Panc1 (cell line): ENCODE measurements around the gene MRE11. TPM values are rescaled to one million over a fixed set of nuclear protein-coding genes. Genes with fewer than 3 reads are reported as not detected.
"Not testable (repeated sequence)": the region's sequence is repeated elsewhere in the genome, so short reads cannot be mapped to it uniquely, and the experiment has no call there.

Source experiments
- ATAC-seq: fragments of 200-7000 bp; cut with Tn5 transposase; 2 replicates; pipeline ENCODE4 v1.9.1; 2020; ENCODE audit warnings: mild to moderate bottlenecking, moderate library complexity
- BruUV-seq: library from RNA; stranded (reverse); fragments of 400-500 nt; replicated peaks from 2 replicates; lab custom pipeline; 2021; lab: Mats Ljungman, UMichigan
- CTCF ChIA-PET: fragments of 300-600 bp; sonication (Branson Sonifier 250); formaldehyde crosslinking; loops from one replicate; lab custom pipeline; 2022; ENCODE audit warnings: antibody characterized with exemption; lab: Charles Lee
- POLR2A ChIA-PET: fragments of 300-600 bp; sonication (Branson Sonifier 250); formaldehyde crosslinking; loops from one replicate; lab custom pipeline; 2022; ENCODE audit warnings: antibody characterized with exemption; lab: Charles Lee
- DNase-seq: peaks from one replicate; pipeline ENCODE4 v3.0.0-alpha.2; 2010; ENCODE audit warnings: low read depth, low spot score
- H3K27ac ChIP-seq: 2 replicates; pipeline ENCODE4 v1.5.1; 2011; ENCODE audit warnings: mild to moderate bottlenecking, low read length, inconsistent platforms
- H3K27me3 ChIP-seq: fragments of 200-500 bp; sonication (Bioruptor generic); 2 replicates; pipeline ENCODE4 v1.6.0; 2014; ENCODE audit warnings: low read length, inconsistent platforms; ENCODE audit not compliant: control insufficient read depth, insufficient read depth
- H3K36me3 ChIP-seq: fragments of 200-500 bp; sonication (Bioruptor generic); 2 replicates; pipeline ENCODE4 v1.5.1; 2014; ENCODE audit warnings: inconsistent platforms, mild to moderate bottlenecking, low read length, moderate library complexity; ENCODE audit not compliant: control insufficient read depth, insufficient read depth
- H3K4me1 ChIP-seq: 2 replicates; pipeline ENCODE4 v1.5.1; 2011; ENCODE audit warnings: inconsistent platforms, mild to moderate bottlenecking, low read length, moderate library complexity; ENCODE audit not compliant: control insufficient read depth, insufficient read depth
- H3K4me3 ChIP-seq, 2 experiments: 2 replicates each; pipeline ENCODE4 v1.5.1; 2011 to 2012; ENCODE audit warnings: low read depth in 2 of 2, low read length in 2 of 2, mild to moderate bottlenecking in 2 of 2, inconsistent platforms in 1 of 2, moderate library complexity in 1 of 2
- H3K9me3 ChIP-seq: fragments of 200-500 bp; sonication (Bioruptor generic); 2 replicates; pipeline ENCODE4 v1.5.1; 2014; ENCODE audit warnings: low read depth, mild to moderate bottlenecking, inconsistent platforms, low read length, moderate library complexity; ENCODE audit not compliant: control insufficient read depth, insufficient read depth
- CTCF ChIP-seq: fragments of 450-650 bp; IDR thresholded peaks from 2 replicates; pipeline ENCODE4 v1.5.1; 2017; ENCODE audit warnings: mild to moderate bottlenecking
- POLR2AphosphoS5 ChIP-seq: IDR thresholded peaks from 2 replicates; pipeline ENCODE4 v1.6.1; 2012; ENCODE audit warnings: mild to moderate bottlenecking, low read depth, low read length, moderate library complexity
- REST ChIP-seq, 2 experiments: IDR thresholded peaks; 2 replicates each; pipeline ENCODE4 v1.6.1; 2011 to 2012; ENCODE audit warnings: low read depth in 2 of 2, control low read depth in 1 of 2, low read length in 1 of 2, mild to moderate bottlenecking in 1 of 2, moderate library complexity in 1 of 2; ENCODE audit not compliant: insufficient read depth in 1 of 2
- SIN3A ChIP-seq: IDR thresholded peaks from 2 replicates; pipeline ENCODE4 v1.6.1; 2012; ENCODE audit warnings: low read depth, mild to moderate bottlenecking, low read length, moderate library complexity, borderline replicate concordance; ENCODE audit not compliant: insufficient read depth
- TCF7L2 ChIP-seq: IDR thresholded peaks from 2 replicates; pipeline ENCODE4 v1.6.1; 2011; ENCODE audit warnings: mild to moderate bottlenecking, low read depth, low read length, inconsistent platforms
- in situ Hi-C: cut with HindIII; loops from 2 replicates; pipeline ENCODE4 v1.10.0; 2016; ENCODE audit warnings: low sequenced_read_pairs, low pct_unique_long_range_greater_than_20kb
- intact Hi-C: fragments of 100-400 bp; cut with micrococcal nuclease; formaldehyde crosslinking; loops from one replicate; pipeline ENCODE4 v1.10.0; 2022; ENCODE audit not compliant: unreplicated experiment
- total RNA-seq: library from RNA; stranded (reverse); gene quantifications from one replicate; pipeline ENCODE4 v1.2.1, GENCODE V29; 2021; ENCODE audit not compliant: unreplicated experiment

Gene MRE11
- total RNA-seq, 1 experiment from 2014 or later = 35.0 TPM

DNA sequence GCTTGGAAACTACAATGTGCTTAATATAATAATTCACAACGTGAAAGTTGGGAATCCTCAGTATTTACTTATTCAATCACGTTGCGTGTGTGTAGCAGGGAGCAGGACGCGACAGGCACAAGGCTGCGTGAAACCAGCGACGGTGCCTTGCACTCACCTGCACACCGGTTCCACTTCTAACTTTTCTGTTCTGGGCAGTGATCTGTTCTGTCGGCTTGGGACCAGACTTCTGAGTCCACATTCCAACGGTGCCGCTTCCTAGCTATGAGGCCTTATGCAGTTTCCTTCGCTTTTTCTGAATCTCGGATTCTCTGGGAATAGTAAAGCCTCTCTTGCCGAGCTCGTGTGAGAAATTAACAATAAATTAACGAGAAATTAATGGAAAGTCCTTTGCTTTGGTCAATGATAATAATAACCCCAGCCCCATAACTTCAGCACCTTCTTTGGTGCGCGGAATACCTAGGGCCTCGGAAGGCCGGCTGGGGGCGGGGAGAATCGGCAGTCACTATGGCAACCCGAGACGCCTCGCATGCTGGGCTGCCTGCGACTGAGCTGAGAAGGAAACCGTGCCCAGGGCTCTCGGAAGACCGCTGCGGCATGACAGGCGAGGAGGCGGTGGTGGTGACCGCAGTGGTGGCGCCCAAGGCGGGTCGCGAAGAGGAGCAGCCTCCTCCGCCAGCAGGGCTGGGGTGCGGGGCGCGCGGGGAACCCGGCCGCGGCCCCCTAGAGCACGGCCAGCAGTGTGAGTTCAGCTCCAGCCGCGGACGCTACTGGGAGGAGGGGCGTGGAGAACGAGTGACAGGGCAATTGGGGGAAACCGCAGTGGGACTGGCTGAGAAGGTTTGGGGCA, 18.5 kb upstream of the MRE11 start, which contains the start of gene C11orf97:
Gene C11orf97 (plus strand): TSS at position 530 of the 850 bp plus-strand sequence. CDS start 68 bp downstream, at position 598.
- H3K4me3 ChIP-seq = peak within 1 kb of the TSS; percentile 51 to 59
- no peaks in the 10 kb centered on the region for H3K36me3 ChIP-seq
- in situ Hi-C loops = no loop called here
- H3K9me3 ChIP-seq = no peaks in the 10 kb centered on the region
- intact Hi-C loops = loop anchor here (10.0 kb wide), 1 partner anchor 383 kb away; no protein-coding TSS in a partner anchor
- CTCF ChIA-PET = no interaction called here
- H3K27me3 ChIP-seq = peaks cover 14% of the 10 kb centered on the region
- POLR2A ChIA-PET = no interaction called here
- peak; percentile 89 for ATAC-seq
- 0 out of 2 replicates have a peak, but pooled peaks cover 4% of the 10 kb centered on the region for H3K4me1 ChIP-seq
- no TSS peak for BruUV-seq
- no peak for DNase-seq
- no peak within 1 kb of the TSS for H3K27ac ChIP-seq
- TF ChIP-seq POLR2AphosphoS5 = no peak
- TF ChIP-seq SIN3A = 0 out of 2 replicates have a peak, but pooled peaks have one; percentile 63

DNA sequence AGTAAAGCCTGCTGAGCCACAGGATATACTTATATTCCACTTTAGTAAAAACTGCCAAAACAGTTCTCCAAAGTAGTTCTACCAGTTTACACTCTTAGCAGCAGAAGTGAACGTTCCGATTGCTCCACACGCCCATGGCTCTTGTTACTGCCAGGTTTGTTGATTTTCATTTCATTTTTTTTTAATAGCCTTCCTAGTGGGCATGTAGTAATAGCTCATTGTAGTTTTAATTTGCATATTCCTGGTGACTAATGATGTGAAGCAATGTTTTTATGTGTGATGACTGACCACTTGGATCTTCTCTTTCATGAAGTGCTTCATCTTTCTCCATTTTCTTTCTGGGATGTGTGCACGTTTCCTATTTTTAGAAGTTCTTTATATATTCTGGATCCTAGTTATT, 13.8 kb upstream of the MRE11 start:
- Histone ChIP-seq H3K36me3 (no peaks in the 10 kb centered on the region), H3K27me3 (no peaks in the 10 kb centered on the region; the same call in 1 of the 2 replicates), H3K4me3 (no peak overlapping the region), H3K4me1 (0 out of 2 replicates have a peak, but pooled peaks cover 4% of the 10 kb centered on the region), H3K27ac (no peak overlapping the region), H3K9me3 (no peaks in the 10 kb centered on the region)
- intact Hi-C loops = loop anchor here (10.0 kb wide), 1 partner anchor 1273 kb away; no protein-coding TSS in a partner anchor
- TF ChIP-seq TCF7L2 = no peak
- POLR2A ChIA-PET = no interaction called here
- BruUV-seq = no TSS peak
- DNase-seq (no peak), ATAC-seq (no peak)
- CTCF ChIA-PET = interaction anchor here (0.6 kb wide), 2 partner anchors 99 to 689 kb away, joined by 5 to 8 read pairs; no protein-coding TSS in a partner anchor
- in situ Hi-C loops = no loop called here

DNA sequence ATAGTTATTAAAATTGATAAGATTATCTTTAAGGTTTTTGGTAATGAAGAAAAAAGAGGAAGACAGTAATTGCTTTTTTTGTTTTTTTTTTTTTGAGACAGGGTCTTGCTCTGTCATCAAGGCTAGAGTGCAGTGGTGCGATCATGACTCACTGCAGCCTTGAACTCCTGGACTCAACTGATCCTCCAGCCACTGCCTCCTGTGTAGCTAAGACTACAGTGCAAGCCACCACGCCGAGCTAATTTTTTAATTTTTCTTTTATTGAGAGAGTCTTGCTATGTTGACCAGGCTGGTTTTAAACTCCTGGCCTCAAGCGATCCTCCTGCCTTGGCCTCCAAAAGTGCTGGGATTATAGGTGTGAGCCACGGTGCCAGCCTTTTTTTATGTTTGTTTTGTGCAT, 12.9 kb upstream of the MRE11 start:
- H3K4me3 ChIP-seq, DNase-seq, H3K4me1 ChIP-seq, H3K36me3 ChIP-seq, in situ Hi-C loops, POLR2A ChIA-PET, H3K9me3 ChIP-seq, ATAC-seq, BruUV-seq, H3K27ac ChIP-seq, H3K27me3 ChIP-seq: not testable (repeated sequence)
- CTCF ChIA-PET = interaction anchor here (0.6 kb wide), 1 partner anchor 668 kb away, joined by 3 read pairs; no protein-coding TSS in a partner anchor
- intact Hi-C loops = loop anchor here (10.0 kb wide), 1 partner anchor 1272 kb away; no protein-coding TSS in a partner anchor

GRCh38 chr11:94504689-94505293, 11.1 kb upstream of the MRE11 start:
- Histone ChIP-seq H3K36me3 (no peaks in the 10 kb centered on the region), H3K4me3 (no peak overlapping the region), H3K9me3 (no peaks in the 10 kb centered on the region), H3K27me3 (no peaks in the 10 kb centered on the region), H3K27ac (no peak overlapping the region), H3K4me1 (no peaks in the 10 kb centered on the region)
- ATAC-seq (peak; percentile 86), DNase-seq (no peak)
- TF ChIP-seq SIN3A (no peak), REST (IDR thresholded peaks at IDR 0.05; ENCODE audit: insufficient read depth in 1 of 2, low read depth in 2 of 2, low read length in 1 of 2) (no peak), CTCF (peak; percentile 77; the same call in 1 of the 2 replicates), POLR2AphosphoS5 (no peak)
- in situ Hi-C loops (no loop called here), intact Hi-C loops (loop anchor here (2.0 to 10.0 kb wide), 4 partner anchors 177 to 1270 kb away; no protein-coding TSS in a partner anchor)
- POLR2A ChIA-PET = interaction anchor here (0.6 kb wide), 2 partner anchors 222 to 327 kb away, joined by 3 read pairs; no protein-coding TSS in a partner anchor
- no TSS peak for BruUV-seq
- CTCF ChIA-PET = interaction anchor here (1.5 kb wide), 1 partner anchor 609 kb away, joined by 6 read pairs; no protein-coding TSS in a partner anchor
